Nucleus accumbens (tissue), 56 donors: ENCODE data around the gene TMEM208.

Source experiments
- DNase-seq, 56 donors: peaks; one replicate each; lab custom pipeline; 2025; lab: John Stamatoyannopoulos, UW

TMEM208 gene

DNA sequence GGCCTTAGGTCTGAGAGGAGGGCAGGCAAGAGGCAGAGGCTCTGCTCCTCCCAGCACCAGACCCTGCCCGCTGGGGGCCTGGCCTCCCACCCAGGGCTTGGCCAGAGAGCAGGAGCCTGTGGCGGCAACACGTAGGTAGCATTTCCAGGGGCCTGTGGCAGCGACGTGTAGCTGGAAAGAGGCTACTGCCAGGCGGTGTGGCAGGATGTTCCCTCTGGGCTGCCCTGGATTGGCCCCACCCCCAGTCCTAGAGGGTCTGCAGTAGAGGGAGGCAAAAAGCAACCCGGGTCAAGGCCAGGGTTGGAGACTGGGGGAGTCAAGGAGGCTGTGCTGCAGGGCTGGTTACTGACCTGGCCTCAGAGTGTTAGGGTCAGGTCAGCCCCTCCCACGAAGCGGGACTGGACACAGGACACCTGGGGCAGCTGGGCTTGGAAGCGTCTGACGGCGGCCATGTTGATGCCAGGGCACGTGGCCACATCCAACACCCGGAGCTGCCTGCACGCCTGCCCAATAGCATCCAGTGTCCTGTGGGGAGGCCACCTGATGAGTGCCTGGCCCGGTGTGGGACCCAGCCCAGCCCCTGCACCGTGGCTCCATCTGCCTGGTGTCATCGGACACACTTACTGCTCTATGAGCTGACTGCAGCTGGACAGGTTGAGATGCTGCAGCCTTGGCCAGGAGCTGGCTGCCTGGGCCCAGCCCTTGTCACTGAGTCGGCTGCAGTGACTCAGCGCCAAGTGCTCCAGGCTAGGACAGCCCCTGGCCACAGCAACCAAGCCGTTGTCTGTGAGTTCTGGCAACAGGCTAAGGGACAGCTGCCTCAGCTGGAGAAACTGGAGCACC, 19.5 kb upstream of the TMEM208 start:
- DNase-seq: no peak

DNA sequence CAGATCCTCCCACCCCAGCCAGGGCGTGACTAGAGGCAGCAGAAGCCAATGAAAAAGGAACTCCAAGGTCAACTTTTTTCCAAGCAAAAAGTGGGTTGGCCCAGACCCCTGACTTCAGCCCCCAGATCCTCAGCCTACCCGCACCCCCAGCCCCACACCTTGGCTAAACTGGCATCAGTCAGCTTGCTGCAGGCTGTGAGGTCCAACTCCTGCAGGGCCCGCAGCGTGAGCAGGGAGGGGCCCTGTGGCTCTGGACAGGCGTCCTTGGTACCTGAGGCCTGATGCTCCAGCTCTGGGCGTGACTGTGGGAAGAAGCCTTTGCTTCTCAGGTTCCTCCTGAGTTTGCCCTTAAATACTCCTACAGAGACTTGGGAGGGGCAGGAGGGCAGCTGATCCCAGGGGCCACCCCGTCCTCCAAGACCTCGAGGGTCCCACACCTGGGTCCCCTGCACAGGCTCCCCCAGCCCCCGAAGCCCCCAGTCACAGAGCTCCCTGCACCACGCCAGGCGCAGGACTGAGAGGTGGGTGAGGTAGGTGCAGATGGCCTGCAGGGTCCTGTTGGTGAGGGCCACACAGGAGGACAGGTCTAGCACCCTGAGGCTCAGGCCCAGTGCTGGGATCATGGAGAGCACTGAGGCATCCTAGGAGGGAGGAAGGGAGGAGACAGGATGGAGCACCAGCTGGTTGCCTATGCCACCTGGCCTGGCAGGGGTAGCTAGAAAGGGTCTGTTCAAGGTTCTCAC, 18.6 kb upstream of the TMEM208 start:
- no peak for DNase-seq

DNA sequence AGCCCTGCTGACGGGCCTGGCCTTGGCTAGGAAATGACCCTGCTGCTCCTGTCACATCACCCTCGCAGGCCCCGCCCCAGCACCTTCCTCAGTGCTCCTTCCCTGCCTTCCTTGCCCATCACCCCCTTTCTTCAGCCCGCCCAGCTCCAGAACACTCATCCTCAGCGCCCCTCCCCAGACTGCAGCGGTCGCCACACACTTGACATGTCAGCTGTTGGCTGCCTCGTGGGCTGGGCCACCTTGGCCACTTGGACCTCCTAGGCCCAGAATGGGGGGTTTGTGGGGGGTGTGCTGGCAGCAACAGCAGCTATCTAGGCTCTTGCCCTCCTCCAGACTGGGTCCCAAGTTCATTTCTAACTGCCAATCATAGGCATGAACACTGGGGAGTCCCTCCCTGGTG, 17.4 kb upstream of the TMEM208 start:
- DNase-seq: no peak

DNA sequence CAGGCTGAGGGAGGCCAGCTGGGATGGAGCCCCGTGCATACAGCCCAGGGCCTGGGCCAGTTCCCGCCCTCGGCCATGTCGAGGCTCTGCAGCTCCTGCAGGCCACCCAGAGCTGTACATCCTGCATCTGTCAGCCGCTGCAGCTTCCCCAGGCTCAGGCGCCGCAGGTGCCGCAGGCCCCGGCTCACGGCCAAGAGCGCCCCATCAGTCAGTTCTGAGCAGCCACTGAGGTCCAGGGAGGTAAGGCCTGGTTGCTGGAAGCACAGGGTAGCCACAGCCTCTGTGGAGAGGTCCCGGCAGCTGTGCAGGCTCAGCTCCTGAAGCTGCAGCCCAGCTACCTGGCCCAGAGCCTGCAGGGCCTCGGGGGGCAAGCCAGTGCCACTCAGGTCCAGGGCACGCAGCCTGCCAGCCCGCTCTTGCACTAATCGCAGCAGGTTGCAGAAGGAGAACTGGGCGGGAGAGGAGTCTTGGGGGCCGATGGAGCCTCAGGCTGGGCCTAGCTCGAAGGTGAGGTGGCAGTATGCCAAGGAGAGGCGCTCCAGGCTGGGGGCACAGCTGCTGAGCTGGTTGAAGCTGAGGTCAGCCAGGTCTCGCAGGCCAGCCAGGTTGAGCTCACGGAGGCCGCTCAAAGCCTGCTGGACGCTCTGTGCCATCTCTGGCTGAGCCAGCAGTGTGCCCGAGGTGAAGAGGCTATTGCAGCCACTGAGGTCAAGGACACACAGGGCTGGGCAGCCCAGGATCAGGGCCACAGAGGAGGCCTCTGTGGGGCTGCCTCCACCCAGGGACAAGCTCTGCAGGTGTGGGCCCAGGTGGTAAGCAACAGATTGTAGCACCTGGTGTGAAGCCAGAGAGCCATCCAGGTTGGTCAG, 16.6 kb upstream of the TMEM208 start:
- no peak for DNase-seq

DNA sequence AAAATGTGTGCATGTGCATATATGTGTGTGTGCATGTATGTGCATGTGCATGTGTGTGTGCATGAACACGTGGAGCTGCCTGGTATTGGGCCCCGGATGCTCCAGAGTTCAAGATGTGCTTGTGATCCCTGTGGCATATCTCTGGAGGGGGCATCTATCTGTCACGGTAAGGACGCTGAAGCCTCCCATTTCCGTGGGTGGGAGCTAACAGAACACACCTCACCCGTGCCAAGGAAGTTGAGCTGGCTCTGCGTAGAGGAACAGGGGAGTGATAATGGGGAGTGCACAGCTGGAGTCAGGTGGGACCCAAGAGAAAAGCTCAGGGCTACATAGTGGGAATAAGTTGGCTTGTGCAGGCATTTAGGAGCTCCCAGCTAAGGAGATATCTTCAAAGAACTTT, 15.3 kb upstream of the TMEM208 start:
- peak in 10 of 56 donors; percentile 10 to 45 (median 26) for DNase-seq

DNA sequence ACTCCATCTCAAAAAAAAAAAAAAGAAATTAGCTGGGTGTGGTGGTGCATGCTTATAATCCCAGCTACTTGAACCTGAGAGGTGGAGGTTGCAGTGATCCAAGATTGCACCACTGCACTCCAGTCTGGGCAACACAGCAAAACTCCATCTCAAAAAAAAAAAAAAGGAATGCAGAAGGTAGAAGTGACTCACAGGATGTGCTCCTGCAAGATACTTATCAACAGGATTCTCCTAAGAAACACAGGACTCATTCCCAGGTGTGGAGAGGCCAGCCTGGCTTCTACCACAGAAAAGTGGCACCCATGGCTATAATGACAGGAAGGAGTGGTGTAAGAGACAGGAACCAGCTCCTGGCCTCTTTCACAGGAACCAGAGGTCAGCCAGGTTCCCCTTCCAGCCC, 14.2 kb upstream of the TMEM208 start:
- DNase-seq: no peak

DNA sequence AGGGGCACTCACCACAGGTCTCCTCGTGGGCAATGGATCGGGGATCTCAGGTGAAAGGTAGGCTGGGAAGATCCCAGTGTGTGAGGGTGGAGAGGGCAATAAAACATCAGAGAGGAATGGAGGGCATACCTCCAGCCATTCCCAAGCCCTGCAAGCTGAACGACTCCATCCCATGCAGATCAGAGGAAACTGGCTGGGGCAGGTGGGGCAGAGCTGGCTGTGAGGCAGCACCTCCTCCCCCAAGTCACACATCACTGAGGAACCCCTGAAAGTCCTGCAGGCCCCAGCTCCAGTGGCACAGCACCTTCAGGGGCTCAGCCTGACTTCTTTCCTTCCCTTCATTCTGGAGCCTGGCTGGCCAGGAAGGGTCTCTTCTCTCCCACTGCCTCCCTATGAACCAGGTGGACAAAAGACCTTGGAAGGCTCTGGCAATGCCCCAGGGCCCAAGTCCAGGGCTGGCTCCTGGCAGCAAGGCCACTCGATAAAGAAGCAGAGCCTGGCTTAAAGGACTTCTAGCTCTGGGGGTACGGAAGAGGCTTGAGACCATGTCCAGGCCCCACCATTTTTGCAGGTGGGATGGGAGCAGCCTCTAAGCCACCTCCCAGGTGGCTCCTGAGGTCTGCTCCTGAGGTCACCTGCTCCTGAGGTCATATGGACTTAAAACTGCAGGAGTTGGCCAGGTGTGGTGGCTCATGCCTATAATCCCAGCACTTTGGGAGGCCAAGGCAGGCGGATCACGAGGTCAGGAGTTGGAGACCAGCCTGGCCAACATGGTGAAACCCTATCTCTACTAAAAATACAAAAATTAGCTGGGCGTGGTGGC, 13.5 kb upstream of the TMEM208 start:
- no peak for DNase-seq

DNA sequence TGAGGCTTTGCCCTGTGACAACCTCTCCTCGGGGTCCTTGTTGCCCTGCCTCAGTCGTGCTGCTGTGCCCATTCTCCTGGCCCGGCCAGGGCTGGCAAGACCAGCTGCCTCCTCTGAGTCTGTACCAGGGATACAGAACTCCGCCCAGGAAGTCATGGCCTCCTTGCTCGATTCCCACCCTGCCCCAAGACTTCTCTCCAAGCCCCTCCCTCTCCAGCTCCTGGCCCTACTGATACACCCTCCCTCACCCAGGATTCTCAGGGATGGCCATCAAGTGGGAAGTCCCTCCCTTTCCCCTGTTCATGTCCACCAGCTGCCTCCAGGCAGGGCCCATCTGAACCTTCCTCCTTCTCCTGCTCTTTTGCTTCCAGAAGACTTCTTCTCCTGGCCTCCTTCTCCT, 11.2 kb upstream of the TMEM208 start:
- DNase-seq: no peak

DNA sequence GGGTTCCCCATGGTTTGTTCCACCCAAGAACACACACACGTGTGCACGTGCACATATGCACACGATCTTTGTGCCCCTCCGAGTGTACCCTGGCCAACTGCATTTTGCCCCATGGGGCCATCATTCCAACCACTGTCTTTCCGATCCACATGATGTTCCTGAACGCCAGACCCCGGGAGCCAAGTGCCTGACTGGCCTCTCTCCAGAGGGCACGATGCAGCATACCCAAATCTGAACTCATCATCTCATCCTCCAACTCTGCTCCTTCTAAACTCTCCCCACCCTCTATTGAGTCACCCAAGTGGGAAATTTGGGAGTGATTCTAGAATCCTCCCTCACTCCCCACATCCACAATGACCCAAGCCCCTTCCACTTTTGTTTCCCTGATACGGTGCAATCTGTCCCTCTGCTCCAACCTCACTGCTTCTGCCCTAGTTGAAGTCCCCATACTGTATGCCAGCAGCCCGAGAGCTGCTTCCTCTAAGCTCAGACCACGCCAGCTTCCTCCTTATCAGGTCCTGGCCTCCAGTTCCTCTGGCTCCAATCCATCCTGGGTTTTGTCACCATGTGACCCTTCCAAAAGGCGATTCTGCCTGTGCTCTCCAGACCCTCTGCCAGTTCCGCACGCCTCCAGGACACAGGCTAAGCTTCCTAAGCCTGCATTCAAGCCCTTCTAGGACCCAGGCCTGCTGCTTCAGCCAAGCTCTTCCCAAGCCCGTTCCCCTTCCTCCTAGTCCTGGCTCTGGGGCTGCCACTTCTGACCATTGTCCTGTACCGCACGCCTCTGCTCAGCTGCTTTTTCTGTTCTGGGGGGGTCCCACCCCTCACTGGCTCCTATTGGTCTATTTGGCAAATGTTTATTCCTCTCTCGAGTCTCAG, 10.1 kb upstream of the TMEM208 start:
- DNase-seq: peak in 1 of 56 donors; percentile 45

DNA sequence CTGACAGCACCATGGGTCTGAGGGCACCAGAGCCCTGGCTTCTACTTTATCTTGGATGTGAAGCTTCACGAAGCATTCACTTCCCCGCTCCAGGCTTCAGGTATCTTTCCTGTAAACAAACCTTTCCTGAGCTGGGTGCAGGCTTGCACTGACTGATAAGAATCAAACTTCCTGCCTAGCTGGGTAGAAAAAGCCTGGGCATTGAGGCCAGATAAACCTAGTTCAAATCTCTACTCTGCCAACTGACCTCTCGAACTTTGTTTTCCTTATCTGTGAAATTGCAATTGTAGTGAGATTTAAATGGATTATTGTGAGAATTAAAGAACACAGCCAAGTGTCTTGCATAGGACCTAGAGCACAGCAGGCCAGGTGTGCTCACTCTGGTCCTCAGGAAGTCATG, 2.9 kb upstream of the TMEM208 start:
- no peak for DNase-seq

DNA sequence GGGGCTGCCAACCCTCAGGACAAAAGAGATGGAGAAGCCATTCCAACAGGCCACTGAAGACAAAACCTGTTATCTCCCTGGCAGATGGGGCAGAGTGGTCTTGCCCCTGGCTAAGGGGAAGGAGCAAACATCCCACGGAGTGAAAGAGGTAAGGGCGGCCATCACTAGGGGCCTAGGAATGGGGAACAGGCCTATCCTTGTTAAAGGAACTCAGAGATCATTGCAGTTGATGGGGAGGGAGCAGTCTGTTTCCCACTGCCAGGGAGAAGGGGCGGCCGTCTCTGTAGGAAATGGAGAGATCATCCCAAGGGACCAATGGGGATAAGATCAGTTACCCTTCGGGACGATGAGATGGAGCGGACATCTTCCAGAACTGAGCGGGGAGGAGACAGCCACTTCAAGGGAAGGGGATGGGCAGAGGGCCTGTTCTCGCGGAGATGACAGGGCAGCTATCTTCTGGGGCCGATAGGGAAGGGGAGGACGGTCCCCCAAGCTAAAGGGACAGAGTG, 581 bp upstream of the TMEM208 start:
- DNase-seq: no peak

DNA sequence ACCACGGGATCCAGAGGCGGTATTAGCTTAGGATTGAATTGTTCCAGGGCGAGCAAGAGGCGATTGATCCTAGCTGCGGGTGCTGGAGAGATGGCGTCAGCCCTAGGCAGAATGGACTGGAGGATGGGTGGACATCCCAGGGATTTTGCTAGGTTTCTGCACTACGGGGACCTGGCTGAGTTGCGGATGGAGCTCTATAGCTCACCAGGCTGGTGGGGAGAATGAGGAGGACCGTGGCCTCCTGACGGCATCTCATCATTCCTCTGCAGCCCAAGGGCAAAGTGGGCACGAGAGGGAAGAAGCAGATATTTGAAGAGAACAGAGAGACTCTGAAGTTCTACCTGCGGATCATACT, 614 bp downstream of the TMEM208 start:
- no peak for DNase-seq

DNA sequence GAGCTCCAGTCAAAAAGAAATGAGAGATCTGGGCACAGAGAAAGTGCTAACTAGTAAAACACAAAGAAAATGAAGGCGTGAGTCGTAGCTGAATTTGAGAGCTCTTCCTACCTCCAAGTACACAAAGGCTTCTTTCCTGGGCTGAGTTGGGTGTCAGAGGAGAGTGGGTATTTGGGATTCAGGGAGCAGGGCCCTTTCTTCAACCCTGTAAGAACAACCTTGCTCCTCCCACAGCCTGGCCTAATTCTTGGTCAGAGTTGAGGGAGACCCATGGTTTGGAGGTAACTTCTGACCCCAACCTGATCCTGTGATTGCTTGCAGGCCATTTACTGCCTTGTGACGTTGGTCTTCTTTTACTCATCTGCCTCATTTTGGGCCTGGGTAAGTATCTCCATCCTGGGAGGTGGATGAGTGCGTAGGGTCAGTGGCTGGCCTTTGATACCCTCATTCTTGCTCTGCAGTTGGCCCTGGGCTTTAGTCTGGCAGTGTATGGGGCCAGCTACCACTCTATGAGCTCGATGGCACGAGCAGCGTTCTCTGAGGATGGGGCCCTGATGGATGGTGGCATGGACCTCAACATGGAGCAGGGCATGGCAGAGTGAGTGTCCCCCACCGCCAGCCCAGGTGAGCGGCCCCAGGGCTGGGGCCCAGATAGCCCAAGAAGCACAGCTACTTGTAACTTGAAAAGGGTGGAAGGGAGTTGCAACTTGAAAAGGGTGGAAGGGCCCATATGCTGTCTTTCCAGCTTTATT, 1.3 kb downstream of the TMEM208 start:
- DNase-seq: no peak

DNA sequence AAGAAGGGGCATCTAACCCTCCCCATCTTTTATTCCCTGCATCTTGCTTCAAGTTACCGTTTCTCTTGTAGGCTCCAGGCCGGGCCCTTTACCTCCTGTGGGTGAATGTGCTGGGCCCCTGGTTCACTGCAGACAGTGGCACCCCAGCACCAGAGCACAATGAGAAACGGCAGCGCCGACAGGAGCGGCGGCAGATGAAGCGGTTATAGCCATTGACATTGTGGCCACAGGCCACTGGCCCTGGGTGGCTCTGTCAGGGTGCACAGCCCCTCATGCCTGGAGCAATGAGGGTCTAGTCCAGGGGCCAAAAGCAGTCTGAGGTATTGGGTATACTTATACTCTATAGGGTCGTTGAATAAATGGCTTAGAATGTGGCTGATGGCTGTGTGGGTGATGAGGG, 2.0 kb downstream of the TMEM208 start:
- no peak for DNase-seq

DNA sequence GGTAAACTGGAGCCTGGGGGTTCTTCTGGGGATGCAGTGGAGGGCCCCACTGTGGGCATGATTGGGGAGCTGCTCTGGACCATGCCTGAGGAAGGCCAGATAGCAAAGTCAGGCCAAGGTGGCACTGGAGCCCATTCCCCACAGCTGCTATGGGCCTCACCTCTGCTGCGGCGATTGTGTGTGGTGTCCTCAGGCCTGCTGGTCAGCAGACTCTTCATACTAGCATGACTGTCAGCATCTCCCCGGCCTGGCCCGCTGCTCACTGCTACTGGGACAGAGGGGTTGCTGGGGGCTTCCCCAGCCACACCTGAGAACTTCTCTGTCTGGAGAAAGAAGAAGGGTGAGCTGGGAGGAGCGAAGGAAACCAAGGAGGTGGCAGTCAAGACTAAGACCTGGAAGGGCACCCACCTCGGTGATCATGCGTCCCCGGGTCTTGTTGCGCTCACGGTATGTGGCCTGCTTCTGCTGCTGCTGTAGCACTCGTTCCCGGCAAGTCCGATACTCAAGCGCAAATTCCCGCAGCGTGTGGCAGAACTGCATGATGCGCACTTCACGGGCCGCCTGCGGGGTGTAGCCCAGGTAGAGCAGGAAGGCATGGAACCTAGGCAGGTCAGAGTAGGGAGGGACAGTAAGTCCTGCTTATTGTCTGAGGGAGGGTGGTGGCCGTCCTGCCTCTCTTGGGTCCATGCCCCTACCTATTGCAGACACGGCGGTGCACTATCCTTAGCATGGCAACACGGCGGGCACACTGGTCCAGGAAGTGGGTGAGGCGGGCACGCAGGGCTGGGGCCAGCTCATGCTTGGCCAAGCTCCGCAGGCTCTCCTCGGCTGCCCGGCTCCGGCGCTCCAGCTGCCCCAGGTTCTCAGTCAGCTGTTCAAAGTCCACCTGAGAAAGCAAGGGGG, 3.2 kb downstream of the TMEM208 start:
- DNase-seq: no peak

DNA sequence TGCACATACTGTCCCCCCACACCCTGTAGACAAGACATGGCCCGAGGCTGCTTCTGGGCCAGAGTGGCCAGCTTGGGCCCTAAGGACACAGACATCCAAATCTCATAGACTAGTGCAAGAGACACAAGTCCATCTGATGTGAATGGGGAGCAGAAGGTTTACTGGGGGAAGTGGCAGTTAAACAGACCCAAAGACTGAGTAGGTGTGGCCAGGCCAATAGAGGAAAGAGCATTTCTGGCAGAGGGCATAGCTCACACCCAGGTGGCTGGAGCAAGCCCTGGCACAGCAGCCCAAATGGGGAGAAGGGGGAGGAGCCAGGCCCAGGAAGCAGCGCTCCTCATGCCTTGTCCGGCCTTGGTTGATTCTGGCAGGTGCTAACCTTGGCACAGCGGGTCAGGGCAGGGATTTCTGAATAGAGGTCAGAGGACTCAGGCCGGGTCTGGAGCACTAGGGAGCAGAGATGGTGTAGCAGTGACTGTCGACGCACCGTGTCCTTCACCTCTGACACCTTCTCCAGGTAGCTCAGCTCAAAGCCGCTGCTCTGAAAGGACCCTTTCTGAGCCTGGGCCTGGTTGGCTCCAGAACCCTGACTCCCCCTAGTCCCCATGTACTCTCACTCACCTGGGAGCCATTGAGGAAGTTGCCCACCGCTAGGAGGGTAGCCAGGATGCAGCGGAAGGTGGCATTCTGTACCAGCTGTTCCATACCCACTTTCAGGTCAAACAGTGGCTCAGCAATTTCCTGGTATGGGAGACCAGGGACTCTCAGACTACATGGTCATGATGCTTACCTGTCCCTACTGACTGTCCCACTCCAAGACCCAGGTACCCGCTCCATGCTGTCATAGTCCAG, 4.1 kb downstream of the TMEM208 start:
- no peak for DNase-seq
